ENCODE results near the gene FGD6.
"Not testable (repeated sequence)": the region's sequence is repeated elsewhere in the genome, so short reads cannot be mapped to it uniquely, and the experiment has no call there.

Gene FGD6

DNA sequence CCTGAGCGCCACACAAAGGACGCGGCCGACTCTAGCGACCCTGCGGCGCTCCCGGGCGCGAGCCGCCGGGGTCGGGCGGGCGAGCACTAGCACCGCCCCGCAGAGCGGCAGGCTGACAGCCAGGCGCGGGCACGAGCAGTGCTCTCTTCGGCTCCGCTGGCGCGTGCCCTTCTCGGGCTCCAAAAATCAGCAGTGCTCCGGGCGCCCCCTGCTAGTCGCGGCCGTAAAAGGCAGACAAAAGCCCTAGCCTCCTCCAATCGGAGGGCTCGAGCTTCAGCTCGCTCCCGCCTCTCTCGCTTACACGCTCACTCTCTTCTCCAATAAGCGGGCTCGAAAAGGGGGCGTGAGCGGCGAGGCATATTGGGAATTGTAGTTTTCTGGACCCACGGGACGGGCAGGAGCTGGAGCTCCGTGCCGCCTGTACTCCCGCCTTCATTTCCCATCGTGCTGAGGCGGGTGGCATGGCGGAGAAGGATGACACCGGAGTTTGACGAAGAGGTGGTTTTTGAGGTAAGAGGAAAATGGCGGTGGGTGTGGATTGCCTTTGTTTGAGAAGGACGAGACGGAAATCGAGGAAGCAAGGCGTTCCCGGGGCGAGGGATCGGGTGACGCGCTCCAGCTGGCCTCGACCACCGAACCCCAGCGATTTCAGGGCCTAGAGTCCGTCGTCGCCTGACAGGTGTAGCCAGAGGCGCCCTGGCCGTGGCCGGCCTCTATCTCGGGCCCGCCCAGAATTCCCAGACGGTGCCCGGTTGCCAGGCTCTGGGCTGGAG, at the start of gene FGD6, which contains the start of gene VEZT:
TSS of gene FGD6 (minus strand) at position 91 of the 773 bp plus-strand sequence. CDS start 227 bp downstream, outside the sequence.
TSS of gene VEZT (plus strand) at position 431 of the 773 bp plus-strand sequence. CDS start at position 475, 44 bp downstream.
- DNase-seq = peak; percentile 99

GRCh38 chr12:95266254-95266653, 49.0 kb upstream of the FGD6 start:
- no peak for DNase-seq

GRCh38 chr12:95265765-95266164, 48.5 kb upstream of the FGD6 start:
- DNase-seq = no peak

DNA sequence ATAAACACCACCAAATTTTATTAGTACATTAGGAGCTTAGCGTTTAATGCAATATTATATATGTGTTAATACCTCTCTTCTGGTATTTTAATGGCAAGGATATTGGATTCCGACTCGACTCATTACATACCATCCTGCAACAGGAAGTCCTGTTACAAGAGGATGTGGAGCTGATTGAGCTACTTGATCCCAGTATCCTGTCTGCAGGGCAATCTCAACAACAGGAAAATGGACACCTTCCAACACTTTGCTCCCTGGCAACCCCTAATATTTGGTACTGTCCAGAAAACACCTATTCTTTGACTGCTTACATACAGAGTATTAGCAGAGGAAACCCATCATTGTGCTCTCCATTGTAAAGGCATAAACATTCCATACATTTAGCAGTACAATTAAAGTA, 45.5 kb upstream of the FGD6 start:
- DNase-seq = no peak

GRCh38 chr12:95261109-95261508, 43.8 kb upstream of the FGD6 start:
- DNase-seq = no peak

- DNase-seq = no peak
These were observed 42.1 kb upstream of the FGD6 start for GRCh38 chr12:95259368-95259767.

DNA sequence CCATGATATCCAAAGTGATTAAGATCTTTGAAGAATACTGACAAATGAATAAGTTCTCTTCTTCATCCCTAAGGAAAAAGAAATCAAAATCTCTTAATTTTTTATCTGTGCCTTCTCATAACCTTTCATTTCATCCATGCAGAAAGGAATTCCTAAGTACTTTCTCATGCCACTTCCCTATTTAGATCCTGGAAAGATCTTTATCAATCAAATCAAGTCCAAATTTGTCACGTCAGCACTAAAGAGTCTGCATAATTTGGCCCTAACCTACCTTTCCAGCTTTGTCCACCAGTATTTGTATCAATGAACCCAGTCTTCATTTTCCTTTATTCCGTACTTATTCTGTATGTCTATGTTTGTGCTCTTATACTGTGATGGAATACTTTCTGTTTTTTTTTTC, 41.5 kb upstream of the FGD6 start:
- DNase-seq = no peak

GRCh38 chr12:95258151-95258550, 40.9 kb upstream of the FGD6 start:
- DNase-seq = no peak

- no peak for DNase-seq
These were observed 40.3 kb upstream of the FGD6 start for GRCh38 chr12:95257541-95257940.

DNA sequence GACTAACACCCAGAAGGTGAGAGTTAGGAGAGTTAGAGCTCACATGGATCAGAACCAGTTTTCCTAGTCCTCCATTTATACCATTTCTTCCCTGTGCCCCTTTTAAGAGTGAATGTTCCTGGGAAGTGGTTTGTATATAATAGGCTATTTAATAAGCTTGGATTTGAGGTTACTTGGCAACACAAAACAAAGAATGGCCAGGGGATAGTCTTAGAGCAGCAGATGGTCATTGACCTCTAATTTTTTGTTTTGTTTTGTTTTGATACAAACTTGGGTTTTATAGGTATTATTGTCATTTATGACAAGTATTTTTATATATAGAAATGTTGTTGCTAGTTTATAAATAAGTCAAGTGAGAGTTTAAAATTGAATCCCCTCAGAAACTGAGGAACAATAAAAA, 36.1 kb upstream of the FGD6 start:
- DNase-seq = no peak

DNA sequence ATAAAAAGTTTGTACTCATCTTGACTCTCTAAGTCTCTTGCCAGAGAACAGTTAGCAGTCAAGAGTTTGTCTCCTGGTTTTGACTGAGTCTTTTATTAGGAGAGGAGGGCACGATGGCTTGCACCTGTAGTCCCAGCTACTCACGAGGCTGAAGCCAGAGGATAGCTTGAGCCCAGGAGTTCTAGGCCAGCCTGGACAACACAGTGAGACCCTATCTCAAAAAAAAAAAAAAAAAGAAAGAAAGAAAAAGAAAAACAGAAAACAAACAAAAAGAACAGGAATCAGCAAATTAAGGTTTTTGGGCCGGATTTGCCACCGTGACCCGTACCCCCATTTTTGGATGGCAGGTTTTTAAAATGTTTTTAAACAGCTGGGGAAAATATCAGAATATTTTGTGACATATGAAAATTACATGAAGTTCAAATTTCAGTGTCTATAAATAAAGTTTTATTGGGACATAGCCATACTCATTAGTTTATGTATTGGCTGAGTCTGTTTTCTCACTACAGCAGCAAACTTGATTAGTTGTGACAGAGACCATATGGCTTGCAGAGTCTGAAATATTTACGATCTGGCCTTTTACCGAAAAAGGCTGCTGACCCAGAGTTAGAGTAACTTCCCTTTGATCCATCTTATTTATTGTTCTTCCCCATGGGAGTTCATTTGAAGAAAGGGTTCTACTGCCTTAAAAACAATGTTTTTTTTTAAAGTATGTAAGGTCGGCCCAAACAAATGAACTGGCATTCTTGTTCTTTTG, 31.5 kb upstream of the FGD6 start:
- no peak for DNase-seq

DNA sequence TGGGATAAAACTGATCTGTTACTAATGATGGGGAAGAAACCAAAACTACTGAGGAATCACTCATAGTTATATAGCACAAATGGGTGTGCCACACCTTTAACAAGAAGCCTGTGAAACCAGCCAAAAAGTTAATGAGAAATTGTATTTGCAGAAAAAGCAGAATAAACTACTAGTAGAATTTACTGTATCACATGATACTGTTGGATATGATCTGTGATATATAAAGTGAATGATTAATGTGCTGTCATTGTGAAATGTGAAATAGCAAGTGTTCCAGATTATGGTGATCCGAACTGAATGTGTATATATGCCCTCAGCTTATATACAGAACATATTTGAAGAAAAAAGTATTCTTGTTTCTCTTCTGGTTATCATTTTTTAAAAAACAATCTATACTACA, 30.8 kb upstream of the FGD6 start:
- DNase-seq = no peak

DNA sequence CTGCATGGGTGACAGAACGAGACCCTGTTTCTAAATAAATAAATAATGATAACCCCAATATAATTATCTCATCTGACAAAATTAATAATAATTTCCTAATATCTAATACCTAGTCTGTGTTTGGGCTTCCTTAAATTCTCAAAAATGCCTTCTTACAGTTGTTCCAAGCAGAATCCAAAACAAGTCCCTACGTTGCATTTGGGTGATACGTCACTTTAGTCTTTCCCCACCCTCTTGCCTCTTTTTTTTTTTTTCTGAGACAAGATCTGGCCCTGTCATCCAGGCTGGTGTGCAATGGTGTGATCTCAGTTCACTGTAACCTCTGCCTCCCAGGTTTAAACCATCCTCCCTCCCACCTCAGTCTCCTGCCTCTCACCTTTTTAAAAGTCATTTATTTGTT, 27.1 kb upstream of the FGD6 start:
- no peak for DNase-seq

GRCh38 chr12:95243497-95244183, 26.4 kb upstream of the FGD6 start:
- DNase-seq = no peak

DNA sequence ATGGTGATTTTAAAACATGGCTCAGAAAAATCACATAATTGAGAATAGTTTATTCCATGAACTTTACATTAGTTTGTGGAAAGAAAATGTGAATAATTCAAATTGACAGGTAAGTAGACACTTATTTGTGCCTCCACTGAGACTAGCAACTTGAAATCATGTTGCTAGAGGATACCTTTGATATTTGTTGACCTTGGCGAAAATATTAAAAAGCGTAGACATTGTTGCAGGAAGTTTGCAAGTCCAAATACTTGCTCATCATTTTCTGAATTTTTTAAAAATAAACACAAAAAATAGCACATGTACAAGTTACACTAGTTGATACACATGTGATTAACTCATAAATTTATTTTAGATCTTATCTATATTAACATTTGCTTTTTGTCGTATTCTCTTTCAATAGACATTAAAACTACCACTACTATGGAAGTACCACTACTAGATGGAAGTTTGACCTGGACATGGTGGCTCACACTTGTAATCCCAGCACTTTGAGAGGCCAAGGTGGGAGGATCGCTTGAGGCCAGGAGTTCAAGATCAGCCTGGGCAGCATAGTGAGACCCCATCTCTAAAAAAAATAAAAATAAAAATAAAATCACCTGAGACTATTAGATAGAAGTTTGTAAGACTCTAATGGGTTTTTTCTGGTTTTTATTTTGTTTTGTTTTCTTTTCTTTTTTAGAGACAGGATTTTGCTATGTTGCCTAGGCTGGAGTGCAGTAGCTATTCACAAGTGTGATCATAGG, 24.7 kb upstream of the FGD6 start:
- no peak for DNase-seq

GRCh38 chr12:95241138-95241537, 23.9 kb upstream of the FGD6 start:
- not testable (repeated sequence) for DNase-seq

- no peak for DNase-seq
These were observed 23.3 kb upstream of the FGD6 start for GRCh38 chr12:95240556-95240955.

DNA sequence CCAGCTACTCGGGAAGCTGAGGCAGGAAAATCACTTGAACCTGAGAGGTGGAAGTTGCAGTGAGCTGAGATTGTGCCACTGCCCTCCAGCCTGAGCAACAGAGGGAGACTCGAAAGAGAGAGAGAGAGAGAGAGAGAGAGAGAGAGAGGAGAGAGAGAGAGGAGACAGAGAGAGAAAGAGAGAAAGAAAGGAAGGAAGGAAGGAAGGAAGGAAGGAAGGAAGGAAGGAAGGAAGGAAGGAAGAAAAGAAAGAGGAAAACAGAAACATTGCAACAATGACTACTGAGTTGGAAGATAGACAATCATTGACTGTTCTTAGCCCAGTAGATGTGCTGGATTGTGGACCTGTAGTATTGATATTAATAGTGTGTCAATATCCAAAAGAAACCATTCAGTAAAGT, 22.6 kb upstream of the FGD6 start:
- not testable (repeated sequence) for DNase-seq

- DNase-seq = no peak
These were observed 21.9 kb upstream of the FGD6 start for GRCh38 chr12:95239216-95239615.

DNA sequence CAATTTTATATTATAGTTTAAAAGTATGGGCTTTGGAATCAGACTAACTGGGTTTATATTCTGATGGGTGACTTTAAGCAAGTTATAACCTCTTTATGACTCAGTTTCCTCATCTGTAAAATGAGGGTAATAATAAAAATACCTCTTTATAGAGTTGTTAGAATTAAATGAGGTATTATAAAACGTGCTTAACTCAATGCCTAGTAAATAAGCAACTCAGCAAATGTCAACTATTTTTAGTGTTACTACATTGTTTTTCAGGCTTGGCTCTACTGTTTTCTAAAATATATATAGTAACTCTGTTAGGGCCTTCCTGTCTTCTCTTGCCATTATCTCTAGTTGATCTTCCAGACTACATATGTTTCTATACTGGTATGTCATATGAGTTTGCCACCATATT, 20.9 kb upstream of the FGD6 start:
- no peak for DNase-seq

DNA sequence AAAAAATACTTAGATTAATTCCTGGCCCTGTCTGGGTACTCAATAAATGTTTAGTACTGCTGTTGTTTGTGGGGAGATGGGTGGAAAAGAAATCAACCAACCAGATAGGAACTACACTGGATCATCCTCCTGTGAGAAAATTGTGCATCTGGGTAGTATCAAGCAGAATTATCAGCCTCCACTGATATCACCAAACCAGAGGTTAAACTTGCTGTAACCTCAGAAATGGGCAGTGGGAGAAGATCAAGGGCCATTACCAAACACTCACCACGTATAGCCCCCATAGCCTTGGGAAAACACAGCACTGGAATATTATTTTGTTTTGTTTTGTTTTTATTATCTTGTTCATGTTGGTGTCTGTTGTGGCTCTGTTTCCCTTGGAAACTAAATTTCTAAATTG, 20.0 kb upstream of the FGD6 start:
- DNase-seq = no peak

DNA sequence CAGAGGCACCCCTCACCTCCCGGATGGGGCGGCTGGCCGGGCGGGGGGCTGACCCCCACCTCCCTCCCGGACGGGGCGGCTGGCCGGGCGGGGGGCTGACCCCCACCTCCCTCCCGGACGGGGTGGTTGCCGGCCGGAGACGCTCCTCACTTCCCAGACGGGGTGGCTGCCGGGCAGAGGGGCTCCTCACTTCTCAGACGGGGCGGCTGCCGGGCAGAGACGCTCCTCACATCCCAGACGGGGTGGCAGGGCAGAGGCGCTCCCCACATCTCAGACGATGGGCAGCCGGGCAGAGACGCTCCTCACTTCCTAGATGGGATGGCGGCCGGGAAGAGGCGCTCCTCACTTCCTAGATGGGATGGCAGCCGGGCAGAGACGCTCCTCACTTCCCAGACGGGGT, 18.4 kb upstream of the FGD6 start:
- DNase-seq = not testable (repeated sequence)

GRCh38 chr12:95234187-95234586, 16.9 kb upstream of the FGD6 start:
- DNase-seq = not testable (repeated sequence)
